ENCODE data around the gene RRN3. TPM values are rescaled to one million over a fixed set of nuclear protein-coding genes. Genes with fewer than 3 reads are reported as not detected.
"Not testable (repeated sequence)": the region's sequence is repeated elsewhere in the genome, so short reads cannot be mapped to it uniquely, and the experiment has no call there.

Gene RRN3, protein sequence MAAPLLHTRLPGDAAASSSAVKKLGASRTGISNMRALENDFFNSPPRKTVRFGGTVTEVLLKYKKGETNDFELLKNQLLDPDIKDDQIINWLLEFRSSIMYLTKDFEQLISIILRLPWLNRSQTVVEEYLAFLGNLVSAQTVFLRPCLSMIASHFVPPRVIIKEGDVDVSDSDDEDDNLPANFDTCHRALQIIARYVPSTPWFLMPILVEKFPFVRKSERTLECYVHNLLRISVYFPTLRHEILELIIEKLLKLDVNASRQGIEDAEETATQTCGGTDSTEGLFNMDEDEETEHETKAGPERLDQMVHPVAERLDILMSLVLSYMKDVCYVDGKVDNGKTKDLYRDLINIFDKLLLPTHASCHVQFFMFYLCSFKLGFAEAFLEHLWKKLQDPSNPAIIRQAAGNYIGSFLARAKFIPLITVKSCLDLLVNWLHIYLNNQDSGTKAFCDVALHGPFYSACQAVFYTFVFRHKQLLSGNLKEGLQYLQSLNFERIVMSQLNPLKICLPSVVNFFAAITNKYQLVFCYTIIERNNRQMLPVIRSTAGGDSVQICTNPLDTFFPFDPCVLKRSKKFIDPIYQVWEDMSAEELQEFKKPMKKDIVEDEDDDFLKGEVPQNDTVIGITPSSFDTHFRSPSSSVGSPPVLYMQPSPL
- total RNA-seq: 32.5 and 33.2 TPM in 2 replicates

DNA sequence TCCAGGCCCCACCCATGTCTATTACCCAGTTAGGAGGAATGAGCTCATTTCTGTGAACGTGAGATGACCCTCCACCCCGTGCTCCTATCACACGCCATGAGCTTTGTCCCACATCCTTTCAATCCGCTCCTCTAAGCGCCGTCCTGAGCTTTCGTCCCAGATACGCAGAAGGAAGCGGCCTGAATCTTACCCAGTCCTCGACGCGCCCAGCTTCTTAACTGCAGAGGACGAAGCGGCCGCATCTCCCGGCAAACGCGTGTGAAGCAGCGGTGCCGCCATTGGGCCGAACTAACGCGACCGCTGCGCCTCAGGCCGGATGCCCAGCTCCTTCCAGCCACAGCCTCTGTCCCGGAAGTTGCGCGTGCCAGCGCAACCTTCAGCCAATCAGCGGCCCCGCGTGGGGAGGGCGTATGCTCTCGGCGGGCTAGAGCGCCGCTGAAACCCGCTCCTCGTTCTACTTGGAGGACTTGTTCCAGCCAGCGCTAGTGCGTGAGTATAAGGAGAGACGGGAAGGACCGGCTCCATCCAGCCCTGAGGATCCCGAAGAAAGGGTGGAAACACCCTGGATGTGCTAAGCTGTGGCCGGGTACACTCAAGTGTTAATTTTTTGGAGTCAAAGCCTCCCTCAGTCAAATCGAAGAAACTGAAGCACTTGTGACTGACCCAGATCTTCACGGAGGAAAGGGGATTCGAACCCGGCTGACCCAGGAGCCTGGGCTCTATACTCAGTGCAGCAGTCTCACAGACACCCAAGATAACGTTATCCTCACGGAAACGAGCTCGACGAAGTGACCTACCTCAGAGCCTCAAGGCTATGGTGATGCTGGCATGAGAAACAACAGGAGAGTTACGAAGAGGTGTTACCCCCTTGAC lies at the start of gene RRN3:
Gene RRN3, minus strand, starts transcription at position 318 of the 873 bp plus-strand sequence. Its CDS starts 39 bp downstream, at position 279.
- intact Hi-C loops (cut with micrococcal nuclease): loop anchor here (5.0 kb wide), 1 partner anchor 462 kb away; the partner anchor contains the start of genes BFAR and PARN

DNA sequence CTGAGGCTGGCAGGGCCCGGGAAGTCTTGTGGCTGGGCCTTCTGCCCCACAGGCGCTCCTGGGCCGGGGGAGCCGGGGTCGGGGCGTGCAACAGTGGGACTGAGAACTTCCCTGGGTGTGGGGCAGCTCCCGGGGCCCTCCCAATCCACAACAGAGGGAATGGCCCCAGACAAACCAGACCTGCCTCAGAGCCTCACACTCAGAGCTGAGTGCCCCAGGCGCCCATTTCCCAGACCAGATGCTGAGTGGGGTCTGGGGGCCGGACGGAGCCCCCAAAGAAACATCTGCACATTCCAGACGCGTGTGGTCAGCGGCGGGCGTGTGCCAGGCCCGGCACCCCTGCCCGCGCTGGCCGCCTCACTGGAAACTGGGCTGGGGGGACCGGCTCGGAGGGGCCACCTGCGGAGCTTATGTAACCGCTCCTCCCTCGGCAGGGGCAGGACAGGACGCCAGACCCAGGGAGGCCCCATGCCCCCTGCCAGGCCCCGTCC lies 49.6 kb upstream of the RRN3 start:
- intact Hi-C loops (cut with micrococcal nuclease): not testable (repeated sequence)

DNA sequence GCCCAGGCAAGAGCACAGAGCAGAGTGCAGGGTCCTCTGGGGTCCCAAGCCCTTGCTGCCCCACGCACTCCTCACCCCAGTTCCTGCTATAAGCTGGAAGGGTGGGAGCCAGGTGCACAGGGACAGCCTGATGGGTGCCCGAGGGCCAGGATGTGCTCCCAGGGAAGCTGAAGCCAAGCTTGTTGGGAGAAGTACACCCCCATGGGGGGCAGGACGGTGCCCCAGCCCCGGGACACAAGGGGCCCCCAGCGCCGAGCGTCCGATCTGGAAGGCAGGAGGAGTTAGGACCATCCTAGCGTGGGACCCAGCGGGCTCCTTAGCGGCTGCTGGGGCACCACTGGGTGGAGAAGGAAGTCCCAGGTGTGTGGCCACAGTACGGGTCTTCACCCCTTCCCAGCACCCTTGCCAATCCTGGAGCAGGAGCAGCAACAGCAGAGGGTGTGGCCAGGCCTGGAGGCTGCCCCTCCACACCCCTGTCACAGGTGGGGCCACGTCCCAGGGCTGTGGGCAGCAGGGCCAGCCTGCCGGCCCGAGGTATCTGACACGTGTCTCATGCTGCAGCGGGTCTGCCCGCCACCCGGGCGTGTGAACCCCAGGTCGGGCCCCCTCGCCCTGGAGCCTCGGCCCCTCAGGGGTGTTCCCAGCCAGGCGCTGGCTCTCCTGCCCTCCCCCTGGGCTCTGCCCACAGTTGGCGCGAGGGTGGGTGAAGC lies 49.0 kb upstream of the RRN3 start:
- intact Hi-C loops (cut with micrococcal nuclease): not testable (repeated sequence)

DNA sequence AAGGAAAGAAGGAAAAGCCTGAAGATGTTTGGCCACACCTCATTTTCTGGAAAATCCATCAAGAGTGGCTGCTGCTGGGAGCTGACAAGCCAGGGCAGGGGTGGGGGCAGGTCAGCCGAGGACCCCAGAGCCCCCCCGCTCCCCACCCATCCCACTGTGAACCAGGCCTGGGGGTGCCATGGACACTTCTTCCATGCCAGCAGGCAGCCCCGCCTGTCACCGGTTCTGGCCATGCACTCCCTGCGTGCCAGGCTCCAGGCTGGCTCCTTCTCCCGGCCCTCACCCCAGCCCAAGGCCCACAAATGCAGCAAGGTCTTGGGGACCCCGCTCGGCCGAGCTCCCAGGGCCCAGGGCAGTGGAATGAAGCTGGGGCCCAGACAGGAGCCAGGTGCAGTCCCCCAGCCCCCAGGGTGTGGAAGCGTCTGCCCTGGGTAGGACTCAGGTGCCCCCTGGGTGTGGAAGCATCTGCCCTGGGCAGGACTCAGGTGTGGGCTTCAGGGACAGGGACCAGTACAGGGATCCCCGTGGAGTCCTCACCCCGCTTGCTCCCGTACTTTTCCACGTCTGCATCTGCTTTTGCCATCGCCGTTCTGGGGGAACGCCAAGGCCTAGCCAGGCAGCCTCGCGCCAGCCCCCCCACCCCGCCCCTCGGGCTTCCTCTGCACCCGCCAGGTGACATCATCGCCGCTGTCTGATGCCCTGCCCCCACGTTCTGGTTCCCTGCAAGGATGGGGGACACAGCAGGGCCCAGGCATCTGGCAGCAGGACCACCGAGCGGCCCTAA lies 48.2 kb upstream of the RRN3 start:
- intact Hi-C loops (cut with micrococcal nuclease): not testable (repeated sequence)

DNA sequence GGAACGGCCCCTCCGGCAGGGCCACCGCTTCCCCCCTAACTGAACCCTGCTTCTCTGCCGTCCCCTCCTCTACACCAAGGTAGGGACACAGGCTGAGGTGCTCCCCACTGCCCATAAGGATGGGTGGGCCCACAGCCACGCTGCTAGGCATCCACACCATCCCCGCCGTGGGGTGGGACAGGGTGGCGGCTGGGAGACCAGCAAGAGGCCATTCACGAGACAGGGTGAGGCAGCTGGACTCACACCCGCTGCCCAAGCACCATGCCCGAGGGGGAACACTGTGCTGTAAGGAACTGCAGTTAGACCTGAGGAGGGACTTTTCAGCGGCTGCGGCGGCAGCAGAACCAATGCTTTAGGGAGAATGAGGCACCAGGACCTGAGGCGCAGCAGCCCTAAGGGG lies 47.5 kb upstream of the RRN3 start:
- intact Hi-C loops (cut with micrococcal nuclease): no loop called here

- intact Hi-C loops (cut with micrococcal nuclease): not testable (repeated sequence)
These were observed 46.6 kb upstream of the RRN3 start for GRCh38 chr16:15140444-15141365.

DNA sequence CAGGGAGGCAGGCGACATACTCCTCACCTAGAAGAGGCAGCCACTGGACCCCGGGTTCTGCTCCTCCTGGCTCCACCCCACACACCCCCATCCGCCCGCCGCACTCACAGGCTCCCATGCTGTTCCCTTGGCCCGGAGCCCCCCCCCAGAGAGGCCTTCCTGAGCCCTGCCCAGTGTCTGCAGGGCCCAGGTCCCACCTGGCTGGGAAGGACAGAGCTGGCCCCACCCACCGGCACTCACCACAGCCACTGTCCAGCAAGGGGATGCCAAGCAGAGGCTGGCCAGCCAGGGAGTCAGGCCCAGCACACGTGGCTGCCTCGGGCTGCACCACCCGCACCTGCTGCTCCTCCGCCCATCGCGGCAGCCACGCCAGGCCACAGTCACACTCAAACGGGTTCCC lies 43.4 kb upstream of the RRN3 start:
- intact Hi-C loops (cut with micrococcal nuclease): not testable (repeated sequence)

- intact Hi-C loops (cut with micrococcal nuclease): not testable (repeated sequence)
These were observed 41.6 kb upstream of the RRN3 start for GRCh38 chr16:15135483-15136360.

GRCh38 chr16:15134752-15135482 lies 40.8 kb upstream of the RRN3 start:
- intact Hi-C loops (cut with micrococcal nuclease): not testable (repeated sequence)

DNA sequence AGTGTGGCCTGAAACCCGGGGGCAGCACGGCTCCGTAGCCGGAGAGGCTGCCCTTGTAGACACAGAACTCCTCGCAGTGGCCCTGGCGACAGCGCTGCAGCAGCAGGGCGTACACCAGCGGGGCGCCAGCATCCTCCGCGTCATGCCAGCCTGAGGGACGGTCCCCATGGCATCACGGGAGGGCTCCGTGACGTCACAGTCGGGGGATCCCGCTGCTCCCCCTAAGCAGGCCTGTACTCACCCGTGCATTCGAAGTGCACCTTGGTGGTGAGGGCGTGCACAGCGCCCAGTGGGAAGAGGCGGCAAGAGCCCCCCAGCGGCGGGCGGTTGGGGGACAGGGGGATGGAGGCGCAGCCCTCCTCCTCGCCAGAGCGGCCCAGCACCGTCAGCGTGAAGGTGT lies 39.5 kb upstream of the RRN3 start:
- intact Hi-C loops (cut with micrococcal nuclease): not testable (repeated sequence)

DNA sequence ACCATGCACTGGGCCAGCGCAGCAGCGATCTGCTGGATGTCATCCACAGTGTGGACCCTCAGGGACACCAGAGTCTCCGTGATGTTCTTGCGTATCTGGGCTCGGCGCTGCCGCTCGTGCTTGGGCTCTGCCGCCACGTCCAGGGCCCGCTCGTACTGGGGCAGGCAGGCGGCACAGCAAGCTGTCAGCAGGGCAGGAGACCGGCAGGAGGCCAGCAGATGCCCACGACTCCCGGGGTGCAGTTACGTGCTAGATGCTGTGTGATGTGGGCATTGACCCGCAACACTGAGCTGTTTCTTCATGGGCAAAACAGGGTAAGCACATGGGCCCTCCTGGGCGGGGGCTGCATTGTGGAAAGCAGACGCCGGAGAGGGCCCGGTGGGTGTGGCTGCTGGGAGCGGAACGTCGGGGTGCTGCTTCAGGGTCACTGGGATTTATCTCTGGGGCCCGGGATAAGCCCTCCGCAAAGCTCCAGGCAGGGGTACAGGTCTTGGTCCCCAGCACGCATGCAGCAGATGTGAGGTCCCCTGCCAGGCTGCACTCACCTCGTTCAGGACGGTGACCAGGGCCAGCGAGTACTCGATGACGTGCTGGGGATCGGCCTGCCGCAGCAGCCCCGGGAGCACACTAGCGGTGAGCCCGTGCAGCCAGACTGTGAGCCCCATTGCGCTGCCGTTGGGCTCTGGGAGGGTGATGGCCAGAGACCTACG lies 38.8 kb upstream of the RRN3 start:
- intact Hi-C loops (cut with micrococcal nuclease): not testable (repeated sequence)

DNA sequence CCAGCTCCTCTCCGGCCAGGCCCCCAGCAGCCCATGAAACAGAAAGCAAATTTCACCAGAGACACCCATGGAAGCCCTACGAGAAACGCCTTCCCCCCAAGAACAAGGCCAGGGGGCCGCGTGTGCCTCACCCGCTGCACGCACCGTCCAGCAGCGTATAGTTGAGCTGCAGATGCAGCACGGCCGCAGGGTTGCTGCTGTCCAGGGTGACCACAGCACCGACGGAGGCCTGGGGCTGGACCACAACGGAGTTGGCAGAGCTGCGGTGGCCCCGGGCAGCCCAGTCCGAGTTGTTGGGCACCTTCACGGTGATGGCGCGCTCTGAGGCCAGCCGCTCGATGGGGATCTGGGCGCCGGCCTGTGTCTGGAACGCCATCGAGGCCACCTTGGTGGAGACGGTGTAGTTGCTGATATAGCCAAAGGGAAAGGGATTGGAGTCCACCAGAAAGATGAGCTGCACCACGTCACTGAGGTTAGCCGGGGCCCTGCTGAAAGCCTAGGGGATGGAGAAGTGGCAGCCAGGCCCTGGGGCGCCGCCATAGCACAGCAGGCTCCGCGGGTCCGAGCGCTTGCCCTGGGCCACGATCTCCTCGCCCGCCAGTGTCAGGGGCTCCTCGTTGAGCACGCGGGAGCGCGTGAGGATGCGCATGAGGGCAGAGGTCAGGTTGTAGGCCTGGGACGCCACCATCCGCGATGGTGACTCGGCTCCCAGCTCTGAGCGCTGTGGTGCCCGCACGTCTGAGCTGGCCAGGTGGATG lies 37.0 kb upstream of the RRN3 start:
- intact Hi-C loops (cut with micrococcal nuclease): not testable (repeated sequence)

DNA sequence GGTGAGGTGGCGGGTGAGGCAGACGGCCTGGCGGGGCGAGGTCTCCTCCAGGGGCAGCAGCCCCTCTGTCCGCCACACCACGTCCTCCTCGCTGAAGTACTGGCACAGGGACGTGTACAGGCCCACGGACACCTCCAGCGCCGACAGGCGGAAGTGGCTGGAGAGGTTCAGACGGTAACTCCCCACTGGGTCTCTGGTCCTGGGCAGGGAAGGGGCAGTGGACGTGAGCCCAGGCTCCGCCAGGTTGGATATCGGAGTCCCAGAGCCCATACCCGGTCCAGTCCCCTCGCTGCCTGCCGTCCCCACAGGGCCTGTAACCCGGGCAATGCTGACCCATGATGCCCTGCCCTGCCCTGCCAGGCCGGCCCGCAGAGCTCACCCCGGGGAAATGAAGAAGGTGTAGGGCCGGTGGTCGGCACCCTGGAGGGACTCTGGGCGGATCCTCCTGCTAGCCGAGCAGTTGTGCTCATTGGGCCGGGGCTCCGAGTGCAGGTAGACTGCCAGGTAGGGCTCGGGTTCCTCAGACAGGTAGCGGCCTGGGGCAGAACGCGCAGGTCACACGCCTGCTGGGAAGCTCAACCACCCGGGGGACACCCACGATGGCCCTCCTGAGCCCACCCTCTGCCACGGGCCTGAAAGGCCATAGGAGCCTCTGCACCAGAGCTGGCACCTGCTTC lies 36.3 kb upstream of the RRN3 start:
- intact Hi-C loops (cut with micrococcal nuclease): not testable (repeated sequence)

GRCh38 chr16:15127641-15128425 lies 33.8 kb upstream of the RRN3 start:
- intact Hi-C loops (cut with micrococcal nuclease): not testable (repeated sequence)

Measured in T-helper 2 cell treated with Interferon-gamma antibody and Interleukin-4, amounts not matched to agents 100 ng/mL and 5 ng/mL, for 36 hours (primary cell).